NB4 (cell line): ENCODE results near the gene FAM161A.

Experiments used
- DNase-seq: peaks from one replicate; pipeline ENCODE4 v3.0.0; 2010; ENCODE audit warnings: low read depth
- H3K4me3 ChIP-seq: one replicate; pipeline ENCODE4 v1.5.1; 2011; ENCODE audit warnings: mild to moderate bottlenecking, low read depth, low read length, moderate library complexity
- MAX ChIP-seq: IDR thresholded peaks from 2 replicates; pipeline ENCODE4 v1.6.1; 2011; ENCODE audit warnings: low read depth, low read length
- MYC ChIP-seq: IDR thresholded peaks from 2 replicates; pipeline ENCODE4 v1.6.1; 2011; ENCODE audit warnings: low read depth, low read length
- POLR2A ChIP-seq: IDR thresholded peaks from 2 replicates; pipeline ENCODE4 v1.6.1; 2011; ENCODE audit warnings: mild to moderate bottlenecking; ENCODE audit not compliant: insufficient read length; ENCODE audit errors: extremely low read depth
- TF ChIP-seq, protein P1 (sequence below): IDR thresholded peaks from one replicate; pipeline ENCODE4 v1.5.1; 2012; ENCODE audit warnings: low read depth, low read length

The FAM161A gene

GRCh38 chr2:61775956-61776570 lies 77.8 kb downstream of the FAM161A start:
- TF ChIP-seq, protein P1, sequence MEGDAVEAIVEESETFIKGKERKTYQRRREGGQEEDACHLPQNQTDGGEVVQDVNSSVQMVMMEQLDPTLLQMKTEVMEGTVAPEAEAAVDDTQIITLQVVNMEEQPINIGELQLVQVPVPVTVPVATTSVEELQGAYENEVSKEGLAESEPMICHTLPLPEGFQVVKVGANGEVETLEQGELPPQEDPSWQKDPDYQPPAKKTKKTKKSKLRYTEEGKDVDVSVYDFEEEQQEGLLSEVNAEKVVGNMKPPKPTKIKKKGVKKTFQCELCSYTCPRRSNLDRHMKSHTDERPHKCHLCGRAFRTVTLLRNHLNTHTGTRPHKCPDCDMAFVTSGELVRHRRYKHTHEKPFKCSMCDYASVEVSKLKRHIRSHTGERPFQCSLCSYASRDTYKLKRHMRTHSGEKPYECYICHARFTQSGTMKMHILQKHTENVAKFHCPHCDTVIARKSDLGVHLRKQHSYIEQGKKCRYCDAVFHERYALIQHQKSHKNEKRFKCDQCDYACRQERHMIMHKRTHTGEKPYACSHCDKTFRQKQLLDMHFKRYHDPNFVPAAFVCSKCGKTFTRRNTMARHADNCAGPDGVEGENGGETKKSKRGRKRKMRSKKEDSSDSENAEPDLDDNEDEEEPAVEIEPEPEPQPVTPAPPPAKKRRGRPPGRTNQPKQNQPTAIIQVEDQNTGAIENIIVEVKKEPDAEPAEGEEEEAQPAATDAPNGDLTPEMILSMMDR, result no peak
- TF ChIP-seq POLR2A, result no peak
- TF ChIP-seq MAX, result no peak
- TF ChIP-seq MYC, result no peak
- DNase-seq, result peak; percentile 25
- no peak overlapping the region for H3K4me3 ChIP-seq
